ENCODE measurements around the gene NPAS4. TPM values are rescaled to one million over a fixed set of nuclear protein-coding genes. Genes with fewer than 3 reads are reported as not detected.

The NPAS4 gene
- total and polyA plus RNA-seq, 2 of the 13 experiments (the other 11 are each of a cell fraction or from before 2014, with no cell fraction given), result not detected

GRCh38 chr11:66421492-66422205, 814 bp downstream of the NPAS4 start (continued):
- TF ChIP-seq ZNF232 (CRISPR knock-in tag; IDR thresholded peaks at IDR 0.05; ENCODE audit: borderline replicate concordance), result peak; percentile 100
- peak; percentile 99 for TF ChIP-seq ZNF362 (CRISPR knock-in tag; IDR thresholded peaks at IDR 0.05; ENCODE audit: borderline replicate concordance)
- peak; percentile 100 for TF ChIP-seq NFIB (CRISPR knock-in tag; IDR thresholded peaks at IDR 0.05; ENCODE audit: borderline replicate concordance)
- TF ChIP-seq, protein P1, sequence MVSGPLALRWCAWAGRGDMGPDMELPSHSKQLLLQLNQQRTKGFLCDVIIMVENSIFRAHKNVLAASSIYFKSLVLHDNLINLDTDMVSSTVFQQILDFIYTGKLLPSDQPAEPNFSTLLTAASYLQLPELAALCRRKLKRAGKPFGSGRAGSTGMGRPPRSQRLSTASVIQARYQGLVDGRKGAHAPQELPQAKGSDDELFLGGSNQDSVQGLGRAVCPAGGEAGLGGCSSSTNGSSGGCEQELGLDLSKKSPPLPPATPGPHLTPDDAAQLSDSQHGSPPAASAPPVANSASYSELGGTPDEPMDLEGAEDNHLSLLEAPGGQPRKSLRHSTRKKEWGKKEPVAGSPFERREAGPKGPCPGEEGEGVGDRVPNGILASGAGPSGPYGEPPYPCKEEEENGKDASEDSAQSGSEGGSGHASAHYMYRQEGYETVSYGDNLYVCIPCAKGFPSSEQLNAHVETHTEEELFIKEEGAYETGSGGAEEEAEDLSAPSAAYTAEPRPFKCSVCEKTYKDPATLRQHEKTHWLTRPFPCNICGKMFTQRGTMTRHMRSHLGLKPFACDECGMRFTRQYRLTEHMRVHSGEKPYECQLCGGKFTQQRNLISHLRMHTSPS (CRISPR knock-in tag; IDR thresholded peaks at IDR 0.05; ENCODE audit: low read depth), result peak; percentile 100
- TF ChIP-seq ZNF556 (CRISPR knock-in tag; IDR thresholded peaks at IDR 0.05; ENCODE audit: borderline replicate concordance), result peak; percentile 100
- TF ChIP-seq TEF (CRISPR knock-in tag; IDR thresholded peaks at IDR 0.05), result peak; percentile 100
- TF ChIP-seq GZF1 (CRISPR knock-in tag; IDR thresholded peaks at IDR 0.05), result peak; percentile 99
- TF ChIP-seq SSRP1 (CRISPR knock-in tag; IDR thresholded peaks at IDR 0.05), result peak; percentile 100
- TF ChIP-seq MED8 (CRISPR knock-in tag; IDR thresholded peaks at IDR 0.05; ENCODE audit: insufficient replicate concordance), result peak; percentile 100
- TF ChIP-seq NFE2L2 (IDR thresholded peaks at IDR 0.05; ENCODE audit: low read length), result no peak
- peak; percentile 100 for TF ChIP-seq ISX (CRISPR knock-in tag; conservative IDR thresholded peaks at IDR 0.05)
- no peak for TF ChIP-seq RBM22 (optimal IDR thresholded peaks at IDR 0.05; ENCODE audit: low read length)
- no peak for TF ChIP-seq POLR2AphosphoS5 (IDR thresholded peaks at IDR 0.05; ENCODE audit: low read depth, low read length)
- TF ChIP-seq CHD4 (IDR thresholded peaks at IDR 0.05; ENCODE audit: borderline replicate concordance, low read length), result no peak
- TF ChIP-seq ZNF30 (CRISPR knock-in tag; IDR thresholded peaks at IDR 0.05), result peak; percentile 100
- peak; percentile 95 for TF ChIP-seq GABPB1 (CRISPR knock-in tag; IDR thresholded peaks at IDR 0.05)
- TF ChIP-seq MEIS1 (CRISPR knock-in tag; IDR thresholded peaks at IDR 0.05; ENCODE audit: borderline replicate concordance), result peak; percentile 100
- peak; percentile 58; the same call in 1 of the 2 replicates for TF ChIP-seq NFIC (IDR thresholded peaks at IDR 0.05; ENCODE audit: low read length)

All from HepG2 (cell line).